ENCODE data around the gene SAP30BP.

SAP30BP gene

GRCh38 chr17:75753514-75754377 lies 86.6 kb downstream of the SAP30BP start:
- Histone ChIP-seq H3K27ac (no peak overlapping the region), H3K4me3 (peak overlapping the region; percentile 54), H3K36me3 (ENCODE audit: insufficient read depth, low read length) (no peaks in the 10 kb centered on the region), H3K9ac (ENCODE audit: insufficient read length) (peak overlapping the region; percentile 69), H3K9me3 (ENCODE audit: low read depth, low read length) (no peaks in the 10 kb centered on the region)
- no peak for DNase-seq (ENCODE audit: low read depth, low spot score)
- TF ChIP-seq FOXP2 (optimal IDR thresholded peaks at IDR 0.05; ENCODE audit: control extremely low read depth, extremely low read length, insufficient read depth) (no peak), EZH2 (IDR thresholded peaks at IDR 0.05) (no peak), POLR2AphosphoS5 (IDR thresholded peaks at IDR 0.05; ENCODE audit: borderline replicate concordance, low read depth, low read length) (no peak)

GRCh38 chr17:75754378-75755204 lies 87.5 kb downstream of the SAP30BP start:
- Histone ChIP-seq H3K36me3 (ENCODE audit: insufficient read depth, low read length) (no peaks in the 10 kb centered on the region), H3K9ac (ENCODE audit: insufficient read length) (no peak overlapping the region), H3K27ac (no peak overlapping the region), H3K9me3 (ENCODE audit: low read depth, low read length) (no peaks in the 10 kb centered on the region), H3K4me3 (no peak overlapping the region)
- no peak for DNase-seq (ENCODE audit: low read depth, low spot score)
- no peak for TF ChIP-seq EZH2 (IDR thresholded peaks at IDR 0.05)
- TF ChIP-seq FOXP2 (optimal IDR thresholded peaks at IDR 0.05; ENCODE audit: control extremely low read depth, extremely low read length, insufficient read depth): no peak
- TF ChIP-seq POLR2AphosphoS5 (IDR thresholded peaks at IDR 0.05; ENCODE audit: borderline replicate concordance, low read depth, low read length): no peak

GRCh38 chr17:75755205-75755901 lies 88.2 kb downstream of the SAP30BP start:
- TF ChIP-seq POLR2AphosphoS5 (IDR thresholded peaks at IDR 0.05; ENCODE audit: borderline replicate concordance, low read depth, low read length) (no peak), EZH2 (IDR thresholded peaks at IDR 0.05) (no peak), FOXP2 (optimal IDR thresholded peaks at IDR 0.05; ENCODE audit: control extremely low read depth, extremely low read length, insufficient read depth) (no peak)
- H3K36me3 ChIP-seq (ENCODE audit: insufficient read depth, low read length): no peaks in the 10 kb centered on the region
- H3K4me3 ChIP-seq: no peak overlapping the region
- no peak for DNase-seq (ENCODE audit: low read depth, low spot score)
- no peak overlapping the region for H3K9ac ChIP-seq (ENCODE audit: insufficient read length)
- no peak overlapping the region for H3K27ac ChIP-seq
- H3K9me3 ChIP-seq (ENCODE audit: low read depth, low read length): no peaks in the 10 kb centered on the region

- Histone ChIP-seq H3K9ac (ENCODE audit: insufficient read length) (no peak overlapping the region), H3K4me3 (no peak overlapping the region), H3K9me3 (ENCODE audit: low read depth, low read length) (no peaks in the 10 kb centered on the region), H3K27ac (no peak overlapping the region), H3K36me3 (ENCODE audit: insufficient read depth, low read length) (no peaks in the 10 kb centered on the region)
- no peak for DNase-seq (ENCODE audit: low read depth, low spot score)
- TF ChIP-seq EZH2 (IDR thresholded peaks at IDR 0.05): no peak
- TF ChIP-seq POLR2AphosphoS5 (IDR thresholded peaks at IDR 0.05; ENCODE audit: borderline replicate concordance, low read depth, low read length): no peak
- TF ChIP-seq FOXP2 (optimal IDR thresholded peaks at IDR 0.05; ENCODE audit: control extremely low read depth, extremely low read length, insufficient read depth): no peak
These were observed 88.9 kb downstream of the SAP30BP start for GRCh38 chr17:75755990-75756389.

GRCh38 chr17:75756451-75757085 lies 89.4 kb downstream of the SAP30BP start:
- Histone ChIP-seq H3K9ac (ENCODE audit: insufficient read length) (no peak overlapping the region), H3K4me3 (no peak overlapping the region), H3K27ac (no peak overlapping the region), H3K36me3 (ENCODE audit: insufficient read depth, low read length) (no peaks in the 10 kb centered on the region), H3K9me3 (ENCODE audit: low read depth, low read length) (no peaks in the 10 kb centered on the region)
- TF ChIP-seq FOXP2 (optimal IDR thresholded peaks at IDR 0.05; ENCODE audit: control extremely low read depth, extremely low read length, insufficient read depth) (no peak), POLR2AphosphoS5 (IDR thresholded peaks at IDR 0.05; ENCODE audit: borderline replicate concordance, low read depth, low read length) (no peak), EZH2 (IDR thresholded peaks at IDR 0.05) (no peak)
- no peak for DNase-seq (ENCODE audit: low read depth, low spot score)

GRCh38 chr17:75757086-75757681 lies 90.0 kb downstream of the SAP30BP start:
- no peaks in the 10 kb centered on the region for H3K36me3 ChIP-seq (ENCODE audit: insufficient read depth, low read length)
- DNase-seq (ENCODE audit: low read depth, low spot score): no peak
- H3K27ac ChIP-seq: no peak overlapping the region
- TF ChIP-seq EZH2 (IDR thresholded peaks at IDR 0.05) (no peak), POLR2AphosphoS5 (IDR thresholded peaks at IDR 0.05; ENCODE audit: borderline replicate concordance, low read depth, low read length) (no peak), FOXP2 (optimal IDR thresholded peaks at IDR 0.05; ENCODE audit: control extremely low read depth, extremely low read length, insufficient read depth) (no peak)
- no peak overlapping the region for H3K9ac ChIP-seq (ENCODE audit: insufficient read length)
- no peaks in the 10 kb centered on the region for H3K9me3 ChIP-seq (ENCODE audit: low read depth, low read length)
- no peak overlapping the region for H3K4me3 ChIP-seq

All from SK-N-MC (cell line).